ENCODE measurements around the gene UBASH3A. TPM values are rescaled to one million over a fixed set of nuclear protein-coding genes. Genes with fewer than 3 reads are reported as not detected.

The UBASH3A gene
- total RNA-seq, 1 donor from 2014 or later, result 86.0 TPM

DNA sequence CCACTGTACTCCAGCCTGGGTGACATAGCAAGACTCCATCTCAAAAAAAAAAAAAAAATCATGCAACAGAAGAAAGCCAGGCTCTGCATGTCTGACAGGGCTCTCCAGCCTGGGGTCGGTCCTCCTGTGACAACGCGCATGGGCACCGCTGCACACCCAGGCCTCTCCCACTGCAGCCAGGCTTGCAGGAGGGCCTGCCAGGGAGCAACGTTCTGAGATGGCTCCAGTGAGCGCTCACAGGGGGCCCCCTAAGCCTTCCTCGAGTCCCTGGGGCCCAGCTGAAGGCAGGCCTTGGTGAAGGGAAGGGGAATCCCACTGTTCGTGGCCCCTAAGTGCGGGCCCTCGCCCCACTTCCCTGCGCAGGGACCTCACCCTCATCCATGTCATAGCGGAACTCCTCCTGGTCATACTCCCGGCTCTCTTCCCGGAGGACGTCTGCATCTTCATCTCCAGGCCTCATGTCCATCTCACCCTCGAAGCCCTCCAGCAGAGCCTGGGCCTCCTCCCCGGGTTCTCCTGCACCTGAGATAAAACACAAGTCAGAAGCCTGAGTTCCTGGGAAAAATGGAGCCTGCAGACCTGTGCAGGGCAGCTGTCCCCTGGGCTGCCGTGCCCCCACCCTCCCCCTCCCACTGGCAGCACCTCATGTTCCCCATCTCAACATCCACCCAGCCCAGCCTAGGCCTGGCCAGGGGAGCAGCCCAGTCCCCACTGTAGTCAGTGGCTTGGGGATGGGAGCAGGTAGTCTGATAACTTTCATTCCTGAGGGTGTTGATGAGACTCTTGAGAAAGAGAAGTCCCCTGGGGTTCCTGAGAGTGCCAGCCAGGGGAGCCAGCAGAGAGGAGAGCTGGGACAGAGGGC, 72.1 kb downstream of the UBASH3A start:
- Mint-ChIP-seq H3K9me3 (no peaks in the 10 kb centered on the region), H3K4me3 (ENCODE audit: low read depth) (no peak overlapping the region), H3K4me1 (ENCODE audit: low read depth) (peaks cover 3% of the 10 kb centered on the region), H3K27ac (no peak overlapping the region), H3K27me3 (ENCODE audit: low read depth) (peaks cover 6% of the 10 kb centered on the region), H3K36me3 (ENCODE audit: low read depth) (no peaks in the 10 kb centered on the region)
- no peak for DNase-seq (ENCODE audit: low spot score)
- intact Hi-C loops (cut with micrococcal nuclease), result loop anchor here (2.0 kb wide), 1 partner anchor 55 kb away; no protein-coding TSS in a partner anchor

DNA sequence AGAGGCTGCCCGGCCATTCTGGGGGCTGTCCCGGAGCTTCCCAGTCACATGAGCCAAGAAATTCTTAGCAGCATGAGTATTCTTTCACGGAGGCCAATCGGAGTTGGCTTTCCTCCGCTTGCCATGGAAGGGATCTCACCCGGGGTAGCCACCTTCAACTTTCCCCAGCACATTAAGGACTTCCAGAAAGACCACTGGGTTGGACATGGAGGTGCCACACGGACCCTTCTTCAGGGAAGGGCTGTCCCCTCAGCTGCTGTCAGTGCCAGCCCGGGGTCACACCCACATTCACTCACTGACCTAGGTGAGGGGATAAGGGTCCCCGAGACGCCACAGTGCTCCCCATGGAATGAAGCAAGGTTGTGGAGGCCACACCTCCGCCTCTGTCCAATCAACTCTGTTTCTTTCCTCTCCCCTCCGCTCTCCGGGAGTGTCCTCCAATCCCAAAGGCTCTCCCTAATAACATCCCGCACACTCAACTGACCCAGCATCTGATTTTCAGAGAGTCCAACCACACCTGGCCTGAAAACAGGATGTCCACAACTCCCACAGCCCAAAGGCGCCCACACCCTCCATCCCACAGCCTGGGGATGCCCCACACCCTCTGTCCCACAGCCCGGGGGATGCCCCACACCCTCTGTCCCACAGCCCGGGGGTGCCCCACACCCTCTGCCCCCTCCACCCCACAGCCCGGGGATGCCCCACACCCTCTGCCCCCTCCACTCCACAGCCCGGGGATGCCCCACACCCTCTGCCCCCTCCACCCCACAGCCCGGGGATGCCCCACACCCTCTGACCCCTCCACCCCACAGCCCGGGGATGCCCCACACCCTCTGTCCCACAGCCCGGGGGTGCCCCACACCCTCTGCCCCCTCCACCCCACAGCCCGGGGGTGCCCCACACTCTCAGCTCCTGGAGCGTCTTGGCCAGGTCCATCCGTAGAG, 73.0 kb downstream of the UBASH3A start:
- Mint-ChIP-seq H3K4me1 (ENCODE audit: low read depth) (peaks cover 3% of the 10 kb centered on the region), H3K27ac (no peak overlapping the region), H3K4me3 (ENCODE audit: low read depth) (no peak overlapping the region), H3K9me3 (no peaks in the 10 kb centered on the region), H3K36me3 (ENCODE audit: low read depth) (no peaks in the 10 kb centered on the region), H3K27me3 (ENCODE audit: low read depth) (peaks cover 10% of the 10 kb centered on the region)
- no peak for DNase-seq (ENCODE audit: low spot score)
- intact Hi-C loops (cut with micrococcal nuclease), result no loop called here

DNA sequence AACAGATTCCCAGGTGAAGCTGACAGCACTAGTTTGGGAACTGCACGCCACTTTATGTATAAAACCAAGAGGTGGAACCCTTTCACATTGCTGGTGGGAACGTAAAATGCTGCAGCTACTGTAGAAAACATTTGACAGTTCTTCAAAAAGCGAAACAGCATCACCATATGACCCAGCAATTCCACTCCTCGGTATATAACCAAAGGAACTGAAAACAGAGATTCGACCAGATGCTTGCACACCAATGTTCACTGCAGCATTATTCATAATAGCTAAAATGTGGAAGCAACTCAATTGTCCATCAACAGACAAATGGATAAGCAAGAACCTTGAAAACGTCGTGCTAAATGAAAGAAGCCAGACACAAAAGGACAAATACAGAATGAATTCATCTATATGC, 74.8 kb downstream of the UBASH3A start:
- Mint-ChIP-seq H3K36me3 (ENCODE audit: low read depth) (no peaks in the 10 kb centered on the region), H3K4me1 (ENCODE audit: low read depth) (peaks cover 3% of the 10 kb centered on the region), H3K27me3 (ENCODE audit: low read depth) (peaks cover 17% of the 10 kb centered on the region), H3K27ac (no peak overlapping the region), H3K9me3 (no peaks in the 10 kb centered on the region), H3K4me3 (ENCODE audit: low read depth) (no peak overlapping the region)
- no peak for DNase-seq (ENCODE audit: low spot score)
- intact Hi-C loops (cut with micrococcal nuclease), result no loop called here

DNA sequence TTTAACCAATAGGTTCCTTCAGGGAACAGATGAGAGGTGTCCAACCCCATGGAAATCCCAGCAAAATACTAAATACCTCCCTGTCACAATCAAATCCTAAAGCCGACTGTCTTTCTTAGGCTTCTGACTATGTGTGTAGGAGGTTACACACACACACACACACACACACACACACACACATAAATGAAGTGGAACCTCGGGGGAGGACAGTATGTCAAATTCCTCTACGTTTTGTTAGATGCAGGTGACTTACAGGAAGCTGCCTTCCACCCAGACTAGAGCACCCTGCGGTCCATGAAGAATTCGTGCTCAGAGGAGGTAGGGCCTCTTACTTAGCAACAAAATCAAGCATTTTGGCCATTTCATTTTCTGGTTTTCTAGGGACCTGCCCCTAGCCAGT, 75.9 kb downstream of the UBASH3A start:
- DNase-seq (ENCODE audit: low spot score), result no peak
- Mint-ChIP-seq H3K4me3 (ENCODE audit: low read depth) (no peak overlapping the region), H3K9me3 (no peaks in the 10 kb centered on the region), H3K36me3 (ENCODE audit: low read depth) (no peaks in the 10 kb centered on the region), H3K4me1 (ENCODE audit: low read depth) (peaks cover 3% of the 10 kb centered on the region), H3K27me3 (ENCODE audit: low read depth) (peaks cover 23% of the 10 kb centered on the region), H3K27ac (no peak overlapping the region)
- intact Hi-C loops (cut with micrococcal nuclease), result no loop called here

DNA sequence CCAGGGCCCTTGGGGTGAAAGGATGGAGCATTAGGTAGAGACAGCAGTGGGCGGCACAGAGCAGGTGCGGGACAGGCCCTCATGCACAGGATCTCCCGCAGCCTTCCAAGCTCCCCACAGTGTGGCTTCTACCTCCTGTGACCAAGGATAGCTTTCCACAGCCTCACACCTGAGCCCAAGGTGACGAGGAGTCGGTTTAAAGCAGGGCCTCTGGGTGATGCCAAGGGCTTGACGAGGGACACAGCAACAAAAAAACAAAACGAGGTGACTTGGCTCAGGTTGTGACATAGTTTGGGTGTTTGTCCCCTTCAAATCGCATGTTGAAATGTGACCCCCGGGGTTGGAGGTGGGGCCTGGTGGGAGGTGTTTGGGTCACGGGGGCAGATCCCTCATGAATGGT, 77.0 kb downstream of the UBASH3A start:
- Mint-ChIP-seq H3K9me3 (no peaks in the 10 kb centered on the region), H3K27ac (no peak overlapping the region), H3K4me1 (ENCODE audit: low read depth) (peaks cover 3% of the 10 kb centered on the region), H3K4me3 (ENCODE audit: low read depth) (no peak overlapping the region), H3K36me3 (ENCODE audit: low read depth) (no peaks in the 10 kb centered on the region), H3K27me3 (ENCODE audit: low read depth) (peaks cover 30% of the 10 kb centered on the region)
- intact Hi-C loops (cut with micrococcal nuclease), result no loop called here
- DNase-seq (ENCODE audit: low spot score), result no peak

DNA sequence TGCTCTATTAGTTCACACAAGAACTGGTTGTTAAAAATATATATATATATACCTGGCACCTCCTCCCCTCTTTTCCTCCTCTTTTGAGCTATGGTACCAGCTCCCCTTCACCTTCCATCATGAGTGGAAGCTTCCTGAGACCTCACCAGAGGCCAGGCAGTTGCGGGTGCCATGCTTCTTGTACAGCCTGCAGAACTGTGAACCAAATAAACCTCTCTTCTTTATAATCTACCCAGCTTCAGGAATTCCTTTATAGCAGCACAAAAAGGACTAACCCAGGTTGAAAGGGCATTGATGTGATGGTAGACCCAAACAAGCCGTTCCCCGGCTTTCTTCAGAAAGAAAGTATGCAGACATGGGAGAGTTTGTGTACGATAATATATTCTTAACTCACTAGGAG, 77.5 kb downstream of the UBASH3A start:
- intact Hi-C loops (cut with micrococcal nuclease), result no loop called here
- Mint-ChIP-seq H3K9me3 (no peaks in the 10 kb centered on the region), H3K4me3 (ENCODE audit: low read depth) (no peak overlapping the region), H3K27me3 (ENCODE audit: low read depth) (peaks cover 33% of the 10 kb centered on the region), H3K4me1 (ENCODE audit: low read depth) (peaks cover 3% of the 10 kb centered on the region), H3K36me3 (ENCODE audit: low read depth) (no peaks in the 10 kb centered on the region), H3K27ac (no peak overlapping the region)
- no peak for DNase-seq (ENCODE audit: low spot score)

DNA sequence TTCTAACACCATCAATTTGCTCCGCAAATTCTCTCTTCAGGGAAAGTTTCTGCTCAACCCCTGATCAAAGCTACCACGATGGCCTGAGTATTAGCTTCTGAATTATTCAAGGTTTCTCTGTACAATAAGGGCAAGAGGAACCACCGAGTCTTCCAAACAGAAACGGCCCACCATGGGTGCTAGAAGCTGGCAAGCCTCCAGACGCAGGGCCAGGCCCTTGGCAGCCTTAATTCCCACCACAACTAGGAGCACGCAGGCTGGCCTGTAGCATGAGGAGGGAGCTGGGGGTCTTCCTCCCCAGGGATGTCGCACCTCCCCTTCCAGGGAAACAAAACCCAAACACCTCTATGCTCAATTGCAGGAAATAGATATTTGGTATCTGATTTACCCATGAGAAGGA, 81.3 kb downstream of the UBASH3A start:
- no peaks in the 10 kb centered on the region for H3K36me3 Mint-ChIP-seq (ENCODE audit: low read depth)
- DNase-seq (ENCODE audit: low spot score), result no peak
- H3K9me3 Mint-ChIP-seq, result peaks cover 6% of the 10 kb centered on the region
- H3K27me3 Mint-ChIP-seq (ENCODE audit: low read depth), result peaks cover 51% of the 10 kb centered on the region
- no peaks in the 10 kb centered on the region for H3K4me1 Mint-ChIP-seq (ENCODE audit: low read depth)
- H3K27ac Mint-ChIP-seq, result no peak overlapping the region
- no peak overlapping the region for H3K4me3 Mint-ChIP-seq (ENCODE audit: low read depth)
- intact Hi-C loops (cut with micrococcal nuclease), result no loop called here

DNA sequence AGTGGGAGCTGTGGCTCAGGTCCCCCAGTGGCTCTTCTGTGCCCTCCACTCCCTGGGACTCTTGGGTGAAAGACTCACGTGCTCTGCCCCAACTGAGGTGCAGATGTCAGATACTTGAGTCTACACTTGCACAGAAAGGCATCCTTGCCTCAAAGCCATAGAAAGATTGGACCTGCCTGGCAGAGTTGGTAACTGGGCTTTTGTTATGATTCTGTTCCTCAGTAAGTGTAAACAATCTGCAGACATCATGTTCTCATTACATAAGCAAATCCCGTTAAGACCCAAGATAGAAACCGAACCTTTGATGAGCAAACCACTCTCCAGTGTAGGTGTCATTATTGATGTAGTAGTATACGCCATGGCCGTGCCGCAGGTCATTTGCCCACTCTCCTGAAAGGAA, 82.4 kb downstream of the UBASH3A start:
- Mint-ChIP-seq H3K27me3 (ENCODE audit: low read depth) (peaks cover 50% of the 10 kb centered on the region), H3K36me3 (ENCODE audit: low read depth) (no peaks in the 10 kb centered on the region), H3K27ac (no peak overlapping the region), H3K4me1 (ENCODE audit: low read depth) (no peaks in the 10 kb centered on the region), H3K4me3 (ENCODE audit: low read depth) (no peak overlapping the region), H3K9me3 (peaks cover 6% of the 10 kb centered on the region)
- intact Hi-C loops (cut with micrococcal nuclease), result no loop called here
- DNase-seq (ENCODE audit: low spot score), result no peak

DNA sequence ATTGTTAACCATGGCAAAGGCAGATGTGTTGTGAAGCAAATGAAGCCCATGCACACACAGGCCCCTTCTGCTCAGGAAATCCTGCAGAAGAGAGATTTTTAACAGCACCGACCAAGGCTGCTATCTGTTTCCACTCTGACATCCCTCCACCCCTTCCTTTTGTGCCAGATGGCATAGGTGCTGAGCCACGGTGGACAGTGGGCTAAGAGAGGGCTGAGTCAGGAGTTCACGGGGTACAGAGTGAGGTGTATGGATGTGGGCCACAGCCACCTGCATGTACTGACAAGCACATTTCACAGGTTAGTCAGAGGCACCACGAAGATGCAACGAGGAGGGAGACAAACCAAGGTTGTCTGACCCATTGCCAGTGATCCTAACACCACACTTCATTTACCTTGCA, 82.8 kb downstream of the UBASH3A start:
- H3K27me3 Mint-ChIP-seq (ENCODE audit: low read depth), result peaks cover 47% of the 10 kb centered on the region
- H3K9me3 Mint-ChIP-seq, result peaks cover 6% of the 10 kb centered on the region
- DNase-seq (ENCODE audit: low spot score), result no peak
- no peak overlapping the region for H3K27ac Mint-ChIP-seq
- no peaks in the 10 kb centered on the region for H3K4me1 Mint-ChIP-seq (ENCODE audit: low read depth)
- intact Hi-C loops (cut with micrococcal nuclease), result no loop called here
- no peak overlapping the region for H3K4me3 Mint-ChIP-seq (ENCODE audit: low read depth)
- no peaks in the 10 kb centered on the region for H3K36me3 Mint-ChIP-seq (ENCODE audit: low read depth)

DNA sequence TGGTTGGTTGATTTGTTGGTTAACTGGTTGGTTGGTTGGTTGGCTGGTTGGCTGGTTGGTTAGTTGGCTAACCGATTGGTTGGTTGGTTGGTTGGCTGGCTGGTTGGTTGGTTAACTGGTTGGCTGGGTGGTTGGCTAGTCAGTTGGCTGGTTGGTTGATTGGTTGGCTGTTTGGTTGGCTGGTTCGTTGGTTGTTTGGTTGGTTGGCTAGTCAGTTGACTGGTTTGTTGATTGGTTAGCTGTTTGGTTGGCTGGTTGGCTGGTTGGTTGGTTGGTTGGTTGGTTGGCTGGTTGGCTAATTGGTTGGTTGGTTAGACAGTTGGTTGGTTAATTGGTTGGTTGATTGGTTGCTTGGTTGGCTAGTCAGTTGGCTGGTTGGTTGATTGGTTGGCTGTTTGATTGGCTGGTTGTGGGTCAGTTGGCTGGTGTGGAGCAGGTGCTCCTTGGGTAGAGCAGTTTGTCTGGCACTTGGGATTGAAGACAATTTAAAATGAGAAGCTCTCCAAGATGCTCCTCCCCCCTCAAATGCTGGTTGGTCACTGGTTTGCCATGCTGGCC, 85.4 kb downstream of the UBASH3A start:
- DNase-seq (ENCODE audit: low spot score), result no peak
- intact Hi-C loops (cut with micrococcal nuclease), result no loop called here
- Mint-ChIP-seq H3K27ac (no peak overlapping the region), H3K4me1 (ENCODE audit: low read depth) (peaks cover 9% of the 10 kb centered on the region), H3K36me3 (ENCODE audit: low read depth) (no peaks in the 10 kb centered on the region), H3K27me3 (ENCODE audit: low read depth) (peaks cover 45% of the 10 kb centered on the region), H3K4me3 (ENCODE audit: low read depth) (no peak overlapping the region), H3K9me3 (peaks cover 6% of the 10 kb centered on the region)

DNA sequence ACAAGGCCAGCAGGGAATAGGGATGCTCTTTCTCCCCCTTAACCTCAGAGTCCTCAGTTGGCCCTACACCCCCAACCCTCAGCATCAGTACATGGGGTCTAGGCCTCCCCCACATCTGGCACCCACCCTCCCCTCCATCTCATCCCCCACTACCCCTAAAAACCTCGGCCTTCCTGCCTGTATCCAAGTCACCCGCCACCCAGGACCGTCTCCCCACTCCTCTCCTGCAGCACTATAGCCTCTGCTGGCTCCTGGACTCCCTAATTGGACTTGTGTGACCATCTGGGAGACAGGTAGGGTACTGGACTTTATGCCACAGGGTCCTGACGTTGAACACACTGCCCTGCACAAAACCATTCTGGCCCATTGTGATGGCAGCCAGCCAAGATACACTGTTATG, 86.3 kb downstream of the UBASH3A start:
- DNase-seq (ENCODE audit: low spot score), result no peak
- Mint-ChIP-seq H3K4me1 (ENCODE audit: low read depth) (peaks cover 9% of the 10 kb centered on the region), H3K36me3 (ENCODE audit: low read depth) (no peaks in the 10 kb centered on the region), H3K27ac (no peak overlapping the region), H3K27me3 (ENCODE audit: low read depth) (peaks cover 42% of the 10 kb centered on the region), H3K9me3 (peaks cover 6% of the 10 kb centered on the region), H3K4me3 (ENCODE audit: low read depth) (no peak overlapping the region)
- intact Hi-C loops (cut with micrococcal nuclease), result no loop called here

DNA sequence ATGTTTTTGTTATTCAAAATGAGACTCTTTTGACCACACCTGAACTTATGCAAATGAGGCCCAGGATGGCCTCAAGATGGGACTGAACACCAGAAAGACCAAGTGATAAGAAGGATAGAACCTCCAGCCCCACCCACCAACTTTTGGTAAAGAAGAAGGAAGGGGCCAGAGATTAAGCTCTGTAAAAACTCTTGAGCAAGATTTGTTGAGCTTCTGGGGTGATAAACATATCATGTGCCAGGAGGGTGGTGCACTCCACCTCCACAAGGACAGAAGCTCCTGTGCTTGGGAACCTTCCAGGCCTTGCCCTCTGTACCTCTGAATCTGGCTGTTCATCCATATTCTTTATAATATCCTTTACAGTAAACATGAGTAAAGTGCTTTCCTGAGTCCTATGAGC, 87.0 kb downstream of the UBASH3A start:
- no peak for DNase-seq (ENCODE audit: low spot score)
- peaks cover 13% of the 10 kb centered on the region for H3K4me1 Mint-ChIP-seq (ENCODE audit: low read depth)
- H3K4me3 Mint-ChIP-seq (ENCODE audit: low read depth), result no peak overlapping the region
- H3K9me3 Mint-ChIP-seq, result peaks cover 6% of the 10 kb centered on the region
- H3K36me3 Mint-ChIP-seq (ENCODE audit: low read depth), result no peaks in the 10 kb centered on the region
- peaks cover 40% of the 10 kb centered on the region for H3K27me3 Mint-ChIP-seq (ENCODE audit: low read depth)
- no peak overlapping the region for H3K27ac Mint-ChIP-seq
- intact Hi-C loops (cut with micrococcal nuclease), result no loop called here

DNA sequence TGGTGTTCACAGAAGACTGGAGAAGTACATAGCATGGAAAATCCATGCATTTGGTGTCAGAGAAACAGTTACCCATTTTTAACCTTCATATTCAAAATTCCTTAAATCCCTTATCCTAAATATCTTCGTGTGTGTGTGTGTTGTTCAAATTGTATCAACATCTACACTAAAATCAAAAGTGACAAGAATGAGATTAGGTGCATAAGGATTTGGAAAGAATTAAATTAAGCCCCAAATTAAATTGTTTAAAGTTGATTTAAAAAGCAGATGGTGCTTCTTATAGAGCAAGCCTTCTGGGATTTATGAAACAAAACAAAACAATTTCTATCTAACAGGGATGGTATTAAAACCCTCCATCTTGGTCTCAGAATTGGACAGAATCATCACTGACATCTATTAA, 87.6 kb downstream of the UBASH3A start:
- DNase-seq (ENCODE audit: low spot score), result no peak
- H3K9me3 Mint-ChIP-seq, result peaks cover 6% of the 10 kb centered on the region
- H3K27ac Mint-ChIP-seq, result no peak overlapping the region
- peaks cover 16% of the 10 kb centered on the region for H3K4me1 Mint-ChIP-seq (ENCODE audit: low read depth)
- H3K4me3 Mint-ChIP-seq (ENCODE audit: low read depth), result no peak overlapping the region
- intact Hi-C loops (cut with micrococcal nuclease), result no loop called here
- peaks cover 35% of the 10 kb centered on the region for H3K27me3 Mint-ChIP-seq (ENCODE audit: low read depth)
- H3K36me3 Mint-ChIP-seq (ENCODE audit: low read depth), result no peaks in the 10 kb centered on the region

Data from activated T-helper 2 cell treated with anti-CD3 and anti-CD28 coated beads, Interferon-gamma antibody, Interleukin-2, Interleukin-4, amounts not matched to agents 10 μg/mL and 5 μg/mL and 100 μg/mL, durations not matched to agents 14 hours and 24 hours and 36 hours (primary cell).